NCI-H460 (cell line): ENCODE data around the gene TTC27. TPM values are rescaled to one million over a fixed set of nuclear protein-coding genes. Genes with fewer than 3 reads are reported as not detected.

ENCODE experiments used
- DNase-seq: peaks from one replicate; pipeline ENCODE4 v3.0.0-alpha.2; 2016; ENCODE audit warnings: low read depth; ENCODE audit errors: extremely low read depth
- total RNA-seq: library from RNA; depleted of rRNA; stranded (reverse); fragments of >200 nt; shearing (Covaris generic); gene quantifications from 2 replicates; pipeline ENCODE4 v1.2.3, GENCODE V29; 2014

TTC27 gene
- total RNA-seq, 1 experiment from 2014 or later: 39.1 TPM

DNA sequence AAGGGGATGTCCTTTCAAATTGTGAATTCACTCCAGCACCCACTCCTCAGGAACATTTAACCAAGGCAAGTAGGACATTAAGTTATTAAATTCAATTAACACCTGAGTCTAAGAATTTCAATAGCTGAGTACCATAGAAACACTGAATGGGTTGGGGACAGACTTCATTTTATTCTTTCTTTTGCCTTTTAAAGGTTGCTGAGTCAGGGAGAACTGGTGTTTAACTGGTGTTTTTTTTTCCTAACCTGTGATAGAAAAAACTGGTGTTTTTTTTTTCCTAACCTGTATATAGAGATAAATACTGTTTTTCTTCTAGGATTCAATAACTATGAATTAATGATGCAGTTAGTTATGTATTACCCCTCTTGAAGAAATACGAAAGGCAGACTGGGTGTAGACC is 38.9 kb downstream of the TTC27 start:
- DNase-seq: no peak

DNA sequence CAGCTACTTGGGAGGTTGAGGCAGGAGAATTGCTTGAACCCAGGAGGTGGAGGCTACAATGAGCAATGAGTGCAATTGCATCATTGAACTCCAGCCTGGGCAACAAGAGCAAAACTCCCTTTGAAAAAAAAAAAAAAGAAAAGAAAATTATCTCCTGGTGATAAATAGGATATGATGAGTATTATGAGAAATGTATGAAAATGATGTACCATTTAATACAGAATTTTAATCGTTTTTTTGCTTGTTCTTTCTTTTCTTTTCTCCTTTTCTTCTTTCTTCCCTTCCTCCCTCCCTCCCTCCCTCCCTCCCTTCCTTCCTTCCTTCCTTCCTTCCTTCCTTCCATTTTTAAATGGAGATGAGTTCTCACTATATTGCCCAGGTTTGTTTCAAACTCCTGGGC is 40.4 kb downstream of the TTC27 start:
- no peak for DNase-seq

DNA sequence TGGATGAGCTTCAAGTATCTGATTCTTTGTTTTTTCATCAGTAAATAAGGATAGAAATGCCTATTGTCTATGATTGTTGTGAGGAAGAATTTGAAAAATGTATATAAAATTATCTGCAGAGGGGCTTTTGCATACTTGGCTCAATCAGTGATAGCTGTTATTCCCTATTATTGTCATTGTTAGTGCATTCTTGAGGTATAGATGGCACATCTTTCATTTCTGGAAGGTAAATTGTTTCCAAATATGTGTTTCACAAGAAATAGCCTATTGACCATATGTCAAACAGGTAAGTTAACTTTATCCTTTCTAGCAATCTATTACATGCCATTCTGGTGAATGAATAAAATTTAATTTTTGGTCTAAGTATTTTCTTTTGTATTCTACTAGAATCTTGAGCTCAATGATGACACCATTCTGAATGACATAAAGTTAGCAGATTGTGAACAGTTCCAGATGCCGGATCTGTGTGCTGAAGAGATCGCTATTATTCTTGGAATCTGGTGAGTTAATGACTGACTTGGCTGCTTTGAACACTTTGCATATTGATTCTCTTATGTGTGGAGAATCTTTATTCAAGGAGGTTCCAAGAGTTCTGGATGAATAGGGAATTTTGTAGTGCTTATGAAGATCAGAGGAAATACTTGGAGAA is 44.2 kb downstream of the TTC27 start:
- DNase-seq: no peak

DNA sequence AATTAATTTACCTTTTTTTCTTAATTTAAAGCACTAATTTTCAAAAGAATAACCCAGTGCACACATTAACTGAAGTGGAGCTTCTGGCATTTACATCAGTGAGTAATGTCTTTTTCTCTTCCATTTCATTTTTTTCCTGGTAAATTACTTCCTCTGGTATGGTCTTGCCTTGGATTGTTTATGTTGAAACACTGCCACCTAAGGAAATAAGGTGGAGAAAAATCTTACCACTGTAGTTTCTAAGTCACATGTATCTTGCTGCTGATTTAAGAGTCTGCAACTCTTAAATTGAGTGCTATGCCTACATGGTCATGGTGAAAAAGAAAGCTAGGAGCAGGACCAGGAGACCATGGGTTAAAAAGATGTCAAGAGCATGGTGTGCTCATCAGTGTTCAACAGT is 51.0 kb downstream of the TTC27 start:
- no peak for DNase-seq

DNA sequence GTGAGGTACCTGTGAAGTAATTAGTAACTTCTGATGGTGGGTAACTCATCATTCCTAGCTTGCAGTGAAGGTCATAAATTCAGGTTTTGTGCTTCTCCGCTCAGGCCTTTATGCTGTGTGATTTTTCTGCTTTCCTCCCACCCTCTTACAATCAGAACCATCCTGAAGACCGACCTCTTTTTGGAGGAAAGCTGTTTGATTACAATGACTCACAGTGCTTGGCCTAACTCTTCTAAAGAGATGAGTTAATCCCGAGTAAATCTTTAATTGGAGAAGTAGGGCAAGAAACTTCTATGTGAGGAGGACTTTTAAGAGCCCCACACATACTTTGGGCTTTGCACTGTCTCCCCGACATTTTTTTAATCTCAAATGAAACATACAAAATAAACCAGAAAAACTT is 53.1 kb downstream of the TTC27 start:
- DNase-seq: no peak

DNA sequence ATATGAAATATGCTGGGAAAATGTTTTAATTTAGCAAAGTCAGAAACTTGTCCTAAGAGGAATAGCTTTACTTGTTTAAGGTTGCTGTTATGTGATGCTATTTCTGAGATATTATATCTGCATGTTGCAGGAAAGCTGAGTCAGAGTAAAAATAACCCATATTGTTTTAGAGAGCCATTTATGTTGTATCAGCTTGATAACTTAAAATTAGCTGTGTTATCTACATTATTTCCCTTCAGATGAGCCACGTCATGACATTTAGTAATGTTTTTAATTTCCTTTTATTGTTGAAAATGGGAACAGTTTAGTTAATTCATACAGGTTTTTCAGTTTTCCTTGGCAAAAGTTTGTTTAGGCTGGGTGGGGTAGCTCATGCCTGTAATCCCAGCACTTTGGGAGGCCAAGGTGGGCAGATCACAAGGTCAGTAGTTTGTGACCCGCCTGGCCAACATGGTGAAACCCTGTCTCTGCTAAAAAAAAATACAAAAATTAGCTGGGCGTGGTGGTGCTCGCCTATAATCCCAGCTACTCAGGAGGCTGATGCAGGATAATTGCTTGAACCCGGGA is 55.8 kb downstream of the TTC27 start:
- no peak for DNase-seq

DNA sequence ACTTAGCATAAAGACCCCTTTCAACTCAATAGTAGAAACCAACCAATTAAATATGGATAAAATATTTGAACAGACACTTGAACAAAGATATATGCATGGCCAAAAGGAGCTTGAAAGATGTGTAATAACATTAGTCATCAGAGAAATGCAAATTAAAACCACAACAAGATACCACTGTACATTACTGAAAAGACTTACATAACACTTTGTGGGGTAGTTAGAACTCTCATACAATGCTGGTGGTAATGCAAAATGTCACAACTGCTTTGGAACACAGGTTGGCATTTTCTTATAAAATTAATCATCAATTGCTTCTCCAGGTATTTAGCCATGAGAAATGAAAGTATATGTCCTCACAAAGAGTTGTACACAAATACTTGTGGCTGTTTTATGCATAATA is 60.7 kb downstream of the TTC27 start:
- DNase-seq: no peak

DNA sequence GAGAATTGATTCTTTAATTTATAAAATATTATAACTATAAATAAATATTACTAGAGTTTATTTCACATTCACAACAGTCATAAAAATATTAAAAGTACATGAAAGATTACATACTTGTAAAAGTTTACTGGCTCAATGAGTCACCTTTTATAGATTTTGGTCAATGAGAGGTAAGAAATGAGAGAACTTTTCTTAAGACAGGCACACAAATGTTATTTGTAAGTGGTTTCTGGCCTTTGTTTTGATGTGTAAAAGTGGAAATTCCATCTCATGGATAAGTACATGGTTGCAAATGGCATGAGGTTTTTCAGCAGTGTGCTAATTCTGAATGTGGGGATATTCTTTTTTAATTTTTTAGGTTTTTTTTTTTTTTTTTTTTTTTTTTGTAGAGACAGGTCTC is 63.8 kb downstream of the TTC27 start:
- no peak for DNase-seq

DNA sequence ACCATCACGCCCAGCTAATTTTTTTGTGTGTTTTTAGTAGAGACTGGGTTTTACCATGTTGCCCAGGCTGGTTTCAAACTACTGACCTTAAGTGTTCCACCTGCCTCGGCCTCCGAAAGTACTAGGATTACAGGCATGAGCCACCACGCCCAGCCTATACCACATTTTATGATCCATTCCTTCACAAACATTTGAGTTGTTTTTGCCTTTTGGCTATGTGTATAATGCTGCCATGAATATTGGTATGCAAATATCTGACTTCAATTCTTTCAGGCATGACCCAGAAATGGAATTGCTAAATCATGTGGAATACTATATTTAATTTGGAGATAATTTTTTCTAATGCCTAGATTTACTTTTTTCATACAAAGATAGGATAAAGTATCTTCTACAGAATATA is 68.6 kb downstream of the TTC27 start:
- no peak for DNase-seq

DNA sequence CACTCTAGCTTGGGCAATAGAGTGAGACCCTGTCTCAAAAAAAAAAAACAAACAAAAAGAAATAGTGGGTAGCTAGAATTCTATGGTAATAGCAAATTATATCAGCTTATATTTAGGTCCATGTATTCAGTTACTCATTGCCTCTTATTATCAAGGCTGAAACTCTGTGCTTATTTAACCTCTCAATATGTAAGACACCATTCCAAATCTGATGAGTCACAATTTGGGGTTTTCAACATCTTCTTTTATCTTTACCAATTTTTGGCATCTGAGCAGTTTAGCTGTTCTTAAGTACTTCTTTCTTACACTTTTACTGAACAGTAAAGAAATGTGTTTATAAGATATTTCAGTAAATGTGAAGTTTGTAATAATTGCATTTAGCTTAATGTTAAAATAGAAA is 69.3 kb downstream of the TTC27 start:
- DNase-seq: no peak

DNA sequence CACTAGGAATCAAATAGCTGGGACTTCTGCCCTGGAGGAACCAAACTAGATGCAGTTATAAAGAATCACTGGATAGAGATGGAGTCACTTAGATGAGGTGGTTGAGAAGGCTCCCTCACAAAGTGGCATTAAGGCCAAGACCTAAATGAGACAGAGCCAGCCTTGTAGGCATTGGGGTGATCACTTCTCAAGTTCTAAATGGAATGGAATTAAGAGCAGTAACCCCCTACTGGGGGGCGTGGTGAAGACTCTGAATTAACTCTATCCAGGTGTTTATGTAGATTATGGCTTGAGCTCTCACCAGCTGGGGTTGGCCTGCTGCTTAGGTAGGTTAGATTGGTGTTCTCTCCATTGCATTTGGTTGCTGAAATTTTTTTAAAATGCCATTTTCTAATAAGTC is 71.3 kb downstream of the TTC27 start:
- no peak for DNase-seq

DNA sequence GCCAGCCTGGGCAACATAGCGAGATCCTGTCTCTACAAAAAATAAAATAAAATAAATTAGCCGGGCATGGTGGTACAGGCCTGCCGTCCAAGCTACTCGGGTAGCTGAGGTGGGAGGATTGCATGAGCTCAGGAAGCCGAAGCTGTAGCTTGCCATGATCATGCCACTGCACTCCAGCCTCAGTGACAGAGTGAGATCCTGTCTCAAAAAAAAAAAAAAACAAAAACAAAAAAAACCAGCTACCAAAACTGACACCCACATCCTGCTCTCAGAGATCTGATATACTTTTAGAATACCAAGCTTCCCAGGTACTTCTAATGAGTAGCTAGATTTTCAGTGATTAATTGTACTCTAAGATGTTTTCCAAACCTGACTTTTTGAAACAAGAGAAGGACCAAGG is 74.0 kb downstream of the TTC27 start:
- no peak for DNase-seq

DNA sequence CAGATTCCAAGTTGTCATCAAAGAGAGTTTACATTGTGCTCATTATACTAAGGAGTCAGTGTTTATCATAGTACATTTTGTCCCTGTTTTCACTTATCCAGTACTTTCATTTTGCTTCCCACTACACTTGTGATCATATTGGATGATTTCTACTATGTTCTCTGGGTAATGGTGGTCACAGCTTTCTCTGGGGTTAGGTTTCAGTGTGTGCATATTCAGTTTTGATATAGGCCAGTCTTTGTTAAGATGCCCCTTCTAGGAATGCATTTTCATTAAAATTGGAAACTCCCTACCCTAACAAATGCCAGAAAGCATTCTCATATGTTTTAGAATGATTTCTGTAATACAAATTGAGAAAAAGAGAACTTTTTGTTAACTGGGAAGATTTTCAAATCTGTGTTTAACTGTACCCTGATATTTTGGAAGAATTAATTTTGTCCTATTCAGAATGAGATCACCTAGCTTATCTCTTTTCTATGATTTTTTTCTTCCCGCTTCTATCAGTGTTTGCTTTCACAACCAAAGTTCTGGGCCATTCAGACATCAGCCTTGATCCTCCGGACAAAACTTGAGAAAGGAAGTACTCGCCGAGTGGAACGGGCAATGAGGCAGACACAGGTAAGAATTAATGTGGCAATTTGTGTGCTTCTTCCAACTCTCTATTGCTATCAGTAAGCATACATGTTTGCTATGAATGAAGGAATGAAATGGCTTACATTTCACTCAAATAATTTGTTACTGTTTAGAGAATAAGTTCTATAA is 74.6 kb downstream of the TTC27 start:
- no peak for DNase-seq

DNA sequence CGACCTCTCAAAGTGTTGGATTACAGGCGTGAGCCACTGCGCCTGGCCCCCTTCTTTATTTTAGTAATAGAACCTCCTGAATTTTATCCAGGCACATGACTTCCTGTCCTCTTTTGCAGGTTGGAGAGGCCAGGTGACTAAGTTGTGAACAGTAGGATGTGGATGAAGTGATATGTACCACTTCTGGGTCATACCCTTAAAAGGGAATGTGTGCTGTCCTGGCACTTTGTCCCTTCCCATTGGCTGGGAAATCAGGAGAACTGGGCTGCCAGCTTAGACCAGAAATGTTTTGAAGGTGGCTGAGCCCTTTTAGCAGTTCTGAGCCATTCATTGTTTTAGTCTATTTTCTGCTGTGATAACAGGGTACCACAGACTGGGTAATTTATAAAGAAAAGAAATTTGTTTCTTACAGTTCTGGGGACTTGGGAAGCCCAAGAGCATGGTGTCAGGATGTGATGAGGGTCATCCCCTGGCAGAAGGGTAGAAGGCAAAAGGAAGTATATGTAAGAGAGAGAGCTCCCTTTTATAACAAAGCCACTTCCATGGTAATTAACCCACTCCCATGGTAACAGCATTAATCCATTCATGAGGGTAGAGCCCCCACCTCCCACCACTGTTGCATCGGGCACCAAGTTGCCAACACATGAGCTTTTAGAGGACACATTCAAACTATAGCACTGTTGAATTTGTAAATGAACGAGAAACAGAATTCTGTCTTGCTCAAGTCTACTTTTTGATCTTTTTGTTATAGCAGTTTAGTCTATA is 79.1 kb downstream of the TTC27 start:
- DNase-seq: no peak

DNA sequence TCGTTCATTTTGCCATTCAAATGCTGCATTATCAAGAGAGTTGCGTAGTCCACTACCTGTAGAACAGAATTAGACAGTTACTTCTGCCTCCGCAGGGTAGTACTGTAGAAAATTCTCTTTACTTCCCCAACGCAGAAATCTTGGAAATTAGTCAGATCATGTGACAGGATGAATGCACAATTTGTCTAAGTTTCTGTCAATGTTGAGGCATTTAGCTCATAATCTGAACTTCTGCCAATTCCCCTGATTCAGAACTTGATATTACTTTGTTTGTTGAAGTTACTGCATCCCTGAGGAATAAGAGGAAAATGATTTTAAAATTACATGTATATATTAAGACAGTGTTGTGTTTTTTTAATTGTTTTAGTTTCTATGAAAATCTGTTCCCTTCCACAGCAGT is 83.4 kb downstream of the TTC27 start:
- DNase-seq: no peak

DNA sequence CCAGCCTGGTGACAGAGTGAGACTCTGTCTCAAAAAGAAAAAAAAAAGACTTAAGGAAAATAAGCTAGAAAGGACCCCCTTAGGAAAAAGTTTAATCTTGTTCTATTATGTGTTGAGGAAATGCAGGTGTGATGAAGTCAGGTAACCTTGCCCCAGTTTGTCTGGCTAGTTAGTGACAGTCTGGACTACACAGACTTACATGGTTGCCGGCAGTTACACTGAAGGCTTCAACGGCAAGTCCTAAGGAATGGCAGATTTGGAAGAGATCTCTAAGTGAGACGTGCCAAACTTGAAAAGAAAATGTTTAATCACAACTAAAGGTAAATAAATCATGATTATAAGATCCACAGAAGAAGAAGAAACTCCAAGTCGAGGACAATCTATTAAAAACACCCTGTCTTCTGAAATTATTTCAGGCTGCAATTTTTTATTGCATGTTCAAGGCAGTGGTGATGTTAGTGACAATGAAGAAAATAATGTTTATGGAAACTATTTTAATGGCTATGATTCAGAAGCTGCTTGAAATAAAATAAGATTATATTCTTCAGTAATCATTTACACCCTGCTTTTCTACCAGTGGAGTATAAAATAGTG is 84.2 kb downstream of the TTC27 start:
- DNase-seq: no peak

DNA sequence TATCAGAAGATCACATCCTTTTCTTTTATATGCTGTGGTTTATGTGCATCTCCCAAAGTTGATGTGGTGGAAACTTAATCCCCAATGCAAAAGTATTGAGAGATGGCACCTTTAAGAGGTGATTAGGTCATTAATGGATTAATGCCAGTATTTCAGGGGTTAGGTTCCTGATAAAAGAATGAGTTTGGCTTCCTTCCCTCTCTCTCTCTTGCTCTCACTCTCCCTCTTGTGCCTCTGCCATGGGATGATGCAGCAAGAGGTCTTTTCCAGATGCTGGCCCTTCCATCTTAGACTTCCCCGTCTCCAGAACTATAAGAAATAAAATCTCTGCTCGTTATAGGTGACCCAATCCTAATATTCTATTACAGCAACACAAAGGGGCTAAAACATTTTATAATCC is 85.0 kb downstream of the TTC27 start:
- DNase-seq: no peak

DNA sequence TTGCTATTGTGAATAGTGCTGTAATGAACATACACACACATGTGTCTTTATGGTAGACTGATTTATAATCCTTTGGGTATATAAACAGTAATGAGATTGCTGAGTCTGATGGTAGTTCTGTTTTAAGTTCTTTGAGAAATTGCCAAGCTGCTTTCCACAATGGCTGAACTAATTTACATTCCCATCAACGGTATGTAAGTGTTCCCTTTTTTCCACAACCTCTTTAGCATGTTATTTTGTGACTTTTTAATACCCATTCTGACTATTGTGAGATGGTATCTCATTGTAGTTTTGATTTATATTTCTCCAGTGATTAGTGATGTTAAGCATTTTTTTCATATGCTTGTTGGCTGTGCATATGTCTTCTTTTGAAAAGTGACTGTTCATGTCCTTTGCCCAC is 86.7 kb downstream of the TTC27 start:
- DNase-seq: no peak

DNA sequence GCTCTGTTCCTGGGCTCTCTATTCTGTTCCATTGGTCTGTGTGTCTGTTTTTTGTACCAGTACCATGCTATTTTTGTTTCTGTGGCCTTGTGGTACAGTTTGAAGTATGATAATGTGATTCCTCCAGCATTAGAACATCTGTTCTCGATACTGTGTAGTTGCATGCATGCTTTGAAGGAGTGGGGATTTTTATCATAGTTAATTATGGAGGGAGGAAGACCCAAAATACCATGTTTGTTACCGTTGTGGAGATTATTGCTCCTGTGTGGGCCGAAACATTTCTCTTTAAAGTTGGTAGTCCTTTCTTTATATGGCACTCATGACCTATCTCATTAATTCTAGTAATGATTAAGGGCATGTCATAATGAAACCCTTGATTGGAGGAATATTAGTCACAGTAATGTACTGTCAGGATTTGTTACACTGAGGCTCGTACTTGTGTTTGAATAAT is 87.6 kb downstream of the TTC27 start:
- no peak for DNase-seq

DNA sequence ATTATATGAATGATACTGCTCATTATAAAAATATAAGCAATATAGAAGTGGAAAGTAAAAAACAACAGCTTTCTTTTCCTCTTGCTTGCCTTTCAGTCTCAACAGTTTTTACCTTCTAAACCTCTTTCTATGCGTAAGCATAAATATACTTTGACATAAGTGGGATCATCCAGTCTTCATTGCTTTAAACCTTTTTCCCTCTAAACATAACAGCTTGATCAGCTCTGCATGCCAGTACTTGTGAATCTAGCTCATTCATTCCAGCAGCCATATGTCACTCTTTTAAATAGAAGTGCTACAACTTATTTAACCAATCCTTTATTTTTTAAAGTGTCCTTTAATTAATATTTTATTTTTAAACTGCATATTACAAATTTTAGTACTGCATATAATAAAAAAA is 88.1 kb downstream of the TTC27 start:
- DNase-seq: no peak

DNA sequence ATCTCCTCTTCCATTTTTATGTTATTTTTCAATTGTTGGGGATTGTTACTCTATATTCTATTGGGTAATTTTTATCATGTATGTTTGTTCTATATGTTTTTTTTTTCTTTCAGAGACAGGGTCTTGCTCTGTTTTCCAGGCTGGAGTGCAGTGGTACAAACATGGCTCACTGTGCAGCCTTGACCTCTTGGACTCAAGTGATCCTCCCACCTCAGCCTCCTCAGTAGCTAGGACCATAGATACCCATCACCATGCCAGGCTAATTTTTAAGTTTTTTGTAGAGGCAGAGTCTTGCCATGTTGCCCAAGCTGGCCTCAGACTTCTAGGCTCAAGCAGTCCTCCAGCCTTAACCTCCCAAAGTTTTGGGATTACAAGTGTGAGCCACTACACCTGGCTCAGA is 88.7 kb downstream of the TTC27 start:
- no peak for DNase-seq
